Measurements from ENCODE around the gene CSPG4.

- TF ChIP-seq, protein P1, sequence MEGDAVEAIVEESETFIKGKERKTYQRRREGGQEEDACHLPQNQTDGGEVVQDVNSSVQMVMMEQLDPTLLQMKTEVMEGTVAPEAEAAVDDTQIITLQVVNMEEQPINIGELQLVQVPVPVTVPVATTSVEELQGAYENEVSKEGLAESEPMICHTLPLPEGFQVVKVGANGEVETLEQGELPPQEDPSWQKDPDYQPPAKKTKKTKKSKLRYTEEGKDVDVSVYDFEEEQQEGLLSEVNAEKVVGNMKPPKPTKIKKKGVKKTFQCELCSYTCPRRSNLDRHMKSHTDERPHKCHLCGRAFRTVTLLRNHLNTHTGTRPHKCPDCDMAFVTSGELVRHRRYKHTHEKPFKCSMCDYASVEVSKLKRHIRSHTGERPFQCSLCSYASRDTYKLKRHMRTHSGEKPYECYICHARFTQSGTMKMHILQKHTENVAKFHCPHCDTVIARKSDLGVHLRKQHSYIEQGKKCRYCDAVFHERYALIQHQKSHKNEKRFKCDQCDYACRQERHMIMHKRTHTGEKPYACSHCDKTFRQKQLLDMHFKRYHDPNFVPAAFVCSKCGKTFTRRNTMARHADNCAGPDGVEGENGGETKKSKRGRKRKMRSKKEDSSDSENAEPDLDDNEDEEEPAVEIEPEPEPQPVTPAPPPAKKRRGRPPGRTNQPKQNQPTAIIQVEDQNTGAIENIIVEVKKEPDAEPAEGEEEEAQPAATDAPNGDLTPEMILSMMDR (IDR thresholded peaks at IDR 0.05 in 2 of 3, conservative IDR thresholded peaks at IDR 0.05 in 1 of 3; ENCODE audit: insufficient read depth in 2 of 3, low read depth in 1 of 3, low read length in 3 of 3): no peak
- TF ChIP-seq GABPA (tag; conservative IDR thresholded peaks at IDR 0.05; ENCODE audit: low read depth): no peak
- no peak for TF ChIP-seq TCF7L2 (IDR thresholded peaks at IDR 0.05; ENCODE audit: low read depth, low read length)
- no peak for TF ChIP-seq TCF7 (IDR thresholded peaks at IDR 0.05; ENCODE audit: borderline replicate concordance)
- TF ChIP-seq, protein P2, sequence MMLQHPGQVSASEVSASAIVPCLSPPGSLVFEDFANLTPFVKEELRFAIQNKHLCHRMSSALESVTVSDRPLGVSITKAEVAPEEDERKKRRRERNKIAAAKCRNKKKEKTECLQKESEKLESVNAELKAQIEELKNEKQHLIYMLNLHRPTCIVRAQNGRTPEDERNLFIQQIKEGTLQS (IDR thresholded peaks at IDR 0.05): no peak
- TF ChIP-seq, protein P2 (CRISPR knock-in tag; conservative IDR thresholded peaks at IDR 0.05): no peak
- TF ChIP-seq CEBPG (CRISPR knock-in tag; IDR thresholded peaks at IDR 0.05): no peak
- TF ChIP-seq CEBPG (tag; conservative IDR thresholded peaks at IDR 0.05 in 1 of 2, IDR thresholded peaks at IDR 0.05 in 1 of 2): no peak
- TF ChIP-seq, protein P3, sequence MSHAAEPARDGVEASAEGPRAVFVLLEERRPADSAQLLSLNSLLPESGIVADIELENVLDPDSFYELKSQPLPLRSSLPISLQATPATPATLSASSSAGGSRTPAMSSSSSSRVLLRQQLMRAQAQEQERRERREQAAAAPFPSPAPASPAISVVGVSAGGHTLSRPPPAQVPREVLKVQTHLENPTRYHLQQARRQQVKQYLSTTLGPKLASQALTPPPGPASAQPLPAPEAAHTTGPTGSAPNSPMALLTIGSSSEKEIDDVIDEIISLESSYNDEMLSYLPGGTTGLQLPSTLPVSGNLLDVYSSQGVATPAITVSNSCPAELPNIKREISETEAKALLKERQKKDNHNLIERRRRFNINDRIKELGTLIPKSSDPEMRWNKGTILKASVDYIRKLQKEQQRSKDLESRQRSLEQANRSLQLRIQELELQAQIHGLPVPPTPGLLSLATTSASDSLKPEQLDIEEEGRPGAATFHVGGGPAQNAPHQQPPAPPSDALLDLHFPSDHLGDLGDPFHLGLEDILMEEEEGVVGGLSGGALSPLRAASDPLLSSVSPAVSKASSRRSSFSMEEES (CRISPR knock-in tag; IDR thresholded peaks at IDR 0.05): no peak
- TF ChIP-seq SMAD1 (IDR thresholded peaks at IDR 0.05; ENCODE audit: low read depth, low read length, partially characterized antibody): no peak
These were observed 1.5 kb upstream of the CSPG4 start for GRCh38 chr15:75714195-75714594.
